SK-N-MC (cell line): ENCODE data around the gene LPXN.

Experiments used
- EZH2 ChIP-seq: fragments of 200-600 bp; sonication (generic); IDR thresholded peaks from one replicate; pipeline ENCODE4 v1.6.1; 2017; ENCODE audit warnings: antibody characterized with exemption
- POLR2AphosphoS5 ChIP-seq: IDR thresholded peaks from 2 replicates; pipeline ENCODE4 v1.6.1; 2012; ENCODE audit warnings: mild to moderate bottlenecking, low read depth, low read length, borderline replicate concordance

GRCh38 chr11:58549644-58550043, 26.0 kb downstream of the LPXN start:
- TF ChIP-seq EZH2 (no peak), POLR2AphosphoS5 (no peak)
